VCaP (cell line): ENCODE results near the gene IGFL4.
A peak's percentile ranks its signal among the peaks of the same experiment; 100 is the strongest.

Experiments
- H3K27ac ChIP-seq: fragments of 450-650 bp; 2 replicates; pipeline ENCODE4 v1.5.1; 2017
- TF ChIP-seq, protein P1 (sequence below): fragments of 450-650 bp; conservative IDR thresholded peaks from 2 replicates; pipeline ENCODE4 v1.5.1; 2017; ENCODE audit warnings: mild to moderate bottlenecking, moderate library complexity

The IGFL4 gene

GRCh38 chr19:46040952-46041500 is at the start of gene IGFL4:
Gene IGFL4 (minus strand): TSS chr19:46041002. CDS start chr19:46040962, 40 bp downstream.
- TF ChIP-seq, protein P1, sequence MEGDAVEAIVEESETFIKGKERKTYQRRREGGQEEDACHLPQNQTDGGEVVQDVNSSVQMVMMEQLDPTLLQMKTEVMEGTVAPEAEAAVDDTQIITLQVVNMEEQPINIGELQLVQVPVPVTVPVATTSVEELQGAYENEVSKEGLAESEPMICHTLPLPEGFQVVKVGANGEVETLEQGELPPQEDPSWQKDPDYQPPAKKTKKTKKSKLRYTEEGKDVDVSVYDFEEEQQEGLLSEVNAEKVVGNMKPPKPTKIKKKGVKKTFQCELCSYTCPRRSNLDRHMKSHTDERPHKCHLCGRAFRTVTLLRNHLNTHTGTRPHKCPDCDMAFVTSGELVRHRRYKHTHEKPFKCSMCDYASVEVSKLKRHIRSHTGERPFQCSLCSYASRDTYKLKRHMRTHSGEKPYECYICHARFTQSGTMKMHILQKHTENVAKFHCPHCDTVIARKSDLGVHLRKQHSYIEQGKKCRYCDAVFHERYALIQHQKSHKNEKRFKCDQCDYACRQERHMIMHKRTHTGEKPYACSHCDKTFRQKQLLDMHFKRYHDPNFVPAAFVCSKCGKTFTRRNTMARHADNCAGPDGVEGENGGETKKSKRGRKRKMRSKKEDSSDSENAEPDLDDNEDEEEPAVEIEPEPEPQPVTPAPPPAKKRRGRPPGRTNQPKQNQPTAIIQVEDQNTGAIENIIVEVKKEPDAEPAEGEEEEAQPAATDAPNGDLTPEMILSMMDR = no peak

DNA sequence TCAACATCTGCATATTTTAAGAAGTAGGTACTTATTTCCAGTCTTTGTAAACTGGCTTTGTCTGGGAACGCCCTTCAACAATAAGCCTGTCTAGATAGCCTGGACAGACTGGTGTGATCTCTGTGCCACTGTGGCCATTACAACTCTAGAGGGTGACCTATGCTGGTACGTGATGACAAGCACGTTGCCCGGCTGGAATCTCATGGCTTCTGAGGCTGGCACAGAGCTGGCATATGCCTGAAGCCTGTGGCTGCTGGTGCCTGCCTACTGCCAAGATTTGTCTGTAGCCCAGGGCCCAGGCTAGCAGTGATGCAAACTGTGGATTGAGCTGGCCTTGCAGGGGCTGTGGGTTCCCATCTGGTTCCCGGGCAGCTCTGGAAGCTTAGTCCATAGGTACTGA is 49.6 kb upstream of the IGFL4 start:
- TF ChIP-seq, protein P1 = no peak
- no peak overlapping the region for H3K27ac ChIP-seq

More at GRCh38 chr19:46040952-46041500, at the start of gene IGFL4:
- H3K27ac ChIP-seq = no peak within 1 kb of the TSS

GRCh38 chr19:46089432-46089831 is 48.6 kb upstream of the IGFL4 start:
- TF ChIP-seq, protein P1 = no peak
- no peak overlapping the region for H3K27ac ChIP-seq

DNA sequence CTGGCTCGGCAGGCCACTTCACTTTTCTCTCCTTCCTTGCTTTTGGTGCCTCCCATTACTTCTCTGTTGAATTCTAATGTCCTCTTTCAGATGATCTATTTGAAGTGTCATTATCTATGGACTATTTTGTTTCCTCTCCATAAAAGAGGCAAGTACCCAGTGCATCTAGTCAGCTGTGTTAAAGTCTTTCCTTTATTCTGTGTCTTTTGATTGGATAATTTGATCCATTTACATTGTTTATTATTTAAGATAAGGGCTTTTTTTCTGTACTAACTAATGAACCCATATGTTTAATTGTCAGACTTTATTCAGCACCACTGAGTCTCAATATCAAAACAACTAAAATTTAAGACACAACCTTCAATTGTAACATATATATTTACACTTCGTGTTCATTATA is 47.3 kb upstream of the IGFL4 start:
- no peak overlapping the region for H3K27ac ChIP-seq
- TF ChIP-seq, protein P1 = no peak

DNA sequence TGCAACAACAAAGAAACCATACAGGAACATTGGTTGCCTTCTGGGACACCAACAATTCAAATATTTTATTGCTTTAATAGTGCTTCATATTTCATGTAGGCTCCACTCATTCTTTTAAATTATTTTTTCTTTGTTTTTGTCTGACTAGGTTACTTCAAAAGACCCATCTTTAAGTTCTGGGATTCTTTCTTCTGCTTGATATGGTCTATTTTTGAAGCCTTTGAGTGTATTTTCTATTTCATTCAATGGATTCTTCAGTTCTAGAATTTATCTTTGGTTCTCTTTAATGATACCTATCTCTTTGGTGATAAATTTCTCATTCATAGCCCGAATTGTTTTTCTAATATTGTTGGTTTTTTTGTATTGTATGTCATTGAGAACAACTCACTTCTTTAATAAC is 45.1 kb upstream of the IGFL4 start:
- no peak overlapping the region for H3K27ac ChIP-seq
- TF ChIP-seq, protein P1 = no peak

DNA sequence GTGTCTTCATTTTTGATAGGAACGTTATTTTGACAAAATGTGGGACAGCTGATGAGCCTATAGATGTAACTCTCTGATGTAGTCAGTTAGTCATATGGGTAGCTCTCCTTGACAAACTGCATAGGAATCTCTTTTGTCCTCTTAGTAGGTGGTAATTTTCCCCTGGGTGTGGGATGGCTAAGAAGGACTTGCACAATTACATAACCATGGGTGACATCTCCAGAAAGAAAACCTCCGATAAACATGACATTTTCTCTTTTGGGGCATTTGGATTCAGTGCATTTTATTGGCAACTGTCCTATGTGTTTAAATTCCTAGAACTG is 41.9 kb upstream of the IGFL4 start:
- TF ChIP-seq, protein P1 = no peak
- no peak overlapping the region for H3K27ac ChIP-seq

DNA sequence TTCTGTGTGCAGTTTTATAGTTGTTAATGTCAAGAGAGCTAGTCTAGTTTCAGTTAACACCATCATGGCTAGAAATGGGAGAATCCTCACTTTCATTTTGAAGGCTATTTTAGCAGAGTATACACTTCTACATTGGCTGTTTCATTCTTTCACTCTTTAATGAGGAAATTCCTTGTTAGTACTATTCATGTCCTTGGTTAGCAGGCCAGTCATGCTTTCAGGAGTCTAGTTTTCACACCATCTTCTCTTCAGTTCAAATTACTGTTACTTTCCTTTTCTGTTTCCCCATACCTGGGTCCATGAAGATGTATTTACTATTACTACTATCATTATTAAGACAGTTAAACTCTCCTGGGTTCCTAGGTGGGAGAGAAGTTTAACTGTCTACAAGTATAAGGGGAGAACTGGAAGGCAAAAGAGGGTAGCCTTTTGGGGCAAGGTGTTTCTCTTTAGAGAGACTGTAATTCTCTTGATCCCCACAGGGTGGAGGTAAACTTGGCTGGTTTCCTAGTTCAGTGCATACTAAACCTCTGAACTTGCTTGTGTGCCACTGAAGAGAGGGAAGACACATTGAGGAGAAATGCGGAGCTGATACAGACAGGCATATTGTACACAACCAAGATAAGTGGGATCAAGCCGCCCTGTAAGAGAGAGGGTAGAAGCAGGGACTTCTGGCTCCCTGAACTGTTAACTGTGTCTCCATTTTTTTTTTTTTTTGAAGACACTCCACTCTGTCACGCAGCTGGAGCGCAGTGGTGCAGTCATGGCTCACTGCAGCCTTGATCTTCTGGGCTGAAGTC is 41.3 kb upstream of the IGFL4 start:
- no peak overlapping the region for H3K27ac ChIP-seq
- TF ChIP-seq, protein P1 = peak; percentile 87
